GM23338 (cell line): ENCODE data around the gene CCIN. TPM values are rescaled to one million over a fixed set of nuclear protein-coding genes. Genes with fewer than 3 reads are reported as not detected.
A peak's percentile ranks its signal among the peaks of the same experiment; 100 is the strongest.
"Not testable (repeated sequence)": the region's sequence is repeated elsewhere in the genome, so short reads cannot be mapped to it uniquely, and the experiment has no call there.

Experiments used
- ATAC-seq: fragments of 200-7000 bp; cut with Tn5 transposase; 3 replicates; pipeline ENCODE4 v1.9.1; 2020
- DNase-seq: peaks from one replicate; pipeline ENCODE4 v3.0.0-alpha.2; 2015; ENCODE audit warnings: low spot score
- H2AFZ ChIP-seq: fragments of 200-600 bp; sonication (generic); 2 replicates; pipeline ENCODE4 v1.8.0; 2016; ENCODE audit warnings: antibody characterized with exemption, mild to moderate bottlenecking, moderate library complexity
- H3F3A ChIP-seq: fragments of 200-600 bp; sonication (generic); replicated peaks from 2 replicates; pipeline ENCODE4 v1.8.0; 2017; ENCODE audit warnings: antibody characterized with exemption, mixed run types, low read depth
- H3K27ac ChIP-seq: fragments of 200-600 bp; sonication (generic); 2 replicates; pipeline ENCODE4 v1.6.1; 2016; ENCODE audit warnings: low read depth
- H3K27me3 ChIP-seq: fragments of 200-600 bp; sonication (generic); 2 replicates; pipeline ENCODE4 v1.8.0; 2016; ENCODE audit warnings: mild to moderate bottlenecking, mixed run types, moderate library complexity; ENCODE audit not compliant: insufficient read depth
- H3K36me3 ChIP-seq: fragments of 200-600 bp; sonication (generic); 2 replicates; pipeline ENCODE4 v1.8.0; 2016; ENCODE audit warnings: mild to moderate bottlenecking; ENCODE audit not compliant: insufficient read depth
- H3K4me1 ChIP-seq: fragments of 200-600 bp; sonication (generic); 2 replicates; pipeline ENCODE4 v1.8.0; 2016; ENCODE audit warnings: mild to moderate bottlenecking, moderate library complexity; ENCODE audit not compliant: insufficient read depth
- H3K4me2 ChIP-seq: fragments of 200-600 bp; sonication (generic); 2 replicates; pipeline ENCODE4 v1.7.1; 2017; ENCODE audit warnings: mixed run types
- H3K4me3 ChIP-seq: fragments of 200-600 bp; sonication (generic); 2 replicates; pipeline ENCODE4 v1.6.1; 2016; ENCODE audit warnings: mixed run types
- H3K79me2 ChIP-seq: fragments of 200-600 bp; sonication (generic); replicated peaks from 2 replicates; pipeline ENCODE4 v1.8.0; 2017; ENCODE audit warnings: mild to moderate bottlenecking; ENCODE audit not compliant: insufficient read depth
- H3K9me2 ChIP-seq: fragments of 200-600 bp; sonication (generic); 2 replicates; pipeline ENCODE4 v1.8.0; 2017; ENCODE audit not compliant: insufficient read depth
- H4K20me1 ChIP-seq: fragments of 200-600 bp; sonication (generic); replicated peaks from 2 replicates; pipeline ENCODE4 v1.8.0; 2017; ENCODE audit warnings: mild to moderate bottlenecking; ENCODE audit not compliant: insufficient read depth
- H3K27ac Mint-ChIP-seq: 2 replicates; pipeline ENCODE4 v1.8.0; 2020; ENCODE audit warnings: inconsistent platforms, mild to moderate bottlenecking, moderate library complexity, mixed read lengths
- H3K27me3 Mint-ChIP-seq: 3 replicates; pipeline ENCODE4 v1.8.0; 2022; ENCODE audit warnings: low read depth, mild to moderate bottlenecking, moderate library complexity, mixed read lengths, inconsistent platforms; ENCODE audit not compliant: insufficient read depth, poor library complexity
- H3K36me3 Mint-ChIP-seq: 3 replicates; pipeline ENCODE4 v1.8.0; 2021; ENCODE audit warnings: low read depth, mild to moderate bottlenecking, inconsistent platforms, moderate library complexity, mixed read lengths
- H3K4me1 Mint-ChIP-seq: 3 replicates; pipeline ENCODE4 v1.8.0; 2020; ENCODE audit warnings: mild to moderate bottlenecking, inconsistent platforms, mixed read lengths
- H3K4me3 Mint-ChIP-seq: 3 replicates; pipeline ENCODE4 v1.8.0; 2021; ENCODE audit warnings: moderate library complexity, mild to moderate bottlenecking, inconsistent platforms, mixed read lengths
- H3K9me3 Mint-ChIP-seq: 3 replicates; pipeline ENCODE4 v1.8.0; 2020; ENCODE audit warnings: moderate library complexity, mild to moderate bottlenecking, inconsistent platforms, mixed read lengths
- CREB1 ChIP-seq: fragments of 250-450 bp; sonication (Bioruptor Pico); IDR thresholded peaks from 2 replicates; pipeline ENCODE4 v1.5.0; 2020; ENCODE audit warnings: low read depth, mild to moderate bottlenecking, moderate library complexity
- EZH2 ChIP-seq: fragments of 200-600 bp; sonication (generic); IDR thresholded peaks from one replicate; pipeline ENCODE4 v1.8.0; 2017; ENCODE audit warnings: antibody characterized with exemption, mild to moderate bottlenecking, low read depth; ENCODE audit not compliant: unreplicated experiment
- EZH2phosphoT487 ChIP-seq: fragments of 200-600 bp; sonication (generic); IDR thresholded peaks from one replicate; pipeline ENCODE4 v1.8.1; 2018; ENCODE audit warnings: antibody characterized with exemption; ENCODE audit not compliant: unreplicated experiment
- JUNB ChIP-seq: IDR thresholded peaks from one replicate; pipeline ENCODE4 v1.6.1; 2016; ENCODE audit warnings: antibody characterized with exemption; ENCODE audit not compliant: unreplicated experiment
- NANOG ChIP-seq: IDR thresholded peaks from 2 replicates; pipeline ENCODE4 v1.6.1; 2016; ENCODE audit warnings: antibody characterized with exemption, borderline replicate concordance
- POLR2AphosphoS5 ChIP-seq: IDR thresholded peaks from 2 replicates; pipeline ENCODE4 v1.6.1; 2016; ENCODE audit warnings: antibody characterized with exemption, low read depth
- ZNF114 ChIP-seq: fragments of 250-450 bp; sonication (Bioruptor Pico); IDR thresholded peaks from 2 replicates; pipeline ENCODE4 v1.5.0; 2020; ENCODE audit warnings: mild to moderate bottlenecking, moderate library complexity
- polyA plus RNA-seq: library from polyadenylated mRNA; unstranded; fragments of >200 nt; fragmentation: Nextera tagmentation; extraction: Ambion mirVana; gene quantifications from 2 replicates; pipeline ENCODE4 v1.2.1, GENCODE V29; 2016
- total RNA-seq: library from RNA; depleted of rRNA; stranded (reverse); fragments of >200 nt; shearing (Covaris generic); gene quantifications from 2 replicates; pipeline ENCODE4 v1.2.3, GENCODE V29; 2014
- TF ChIP-seq, protein P1 (sequence below), 2 experiments: fragments of 200-600 bp in 1 of 2; sonication (generic) in 1 of 2; conservative IDR thresholded peaks; 2 replicates each; pipeline versions ENCODE4 v1.5.1 to v1.6.1; 2016 to 2017; ENCODE audit warnings: antibody characterized with exemption in 2 of 2, low read depth in 2 of 2, mild to moderate bottlenecking in 2 of 2, moderate library complexity in 1 of 2
- TF ChIP-seq, protein P2 (sequence below): IDR thresholded peaks from 2 replicates; pipeline ENCODE4 v1.6.1; 2016; ENCODE audit warnings: antibody characterized with exemption
- TF ChIP-seq, protein P3 (sequence below): IDR thresholded peaks from one replicate; pipeline ENCODE4 v1.6.1; 2018; ENCODE audit warnings: antibody characterized with exemption; ENCODE audit not compliant: unreplicated experiment

Gene CCIN
- total and polyA plus RNA-seq, 2 experiments from 2014 or later = 0.14 TPM; not detected in 1

DNA sequence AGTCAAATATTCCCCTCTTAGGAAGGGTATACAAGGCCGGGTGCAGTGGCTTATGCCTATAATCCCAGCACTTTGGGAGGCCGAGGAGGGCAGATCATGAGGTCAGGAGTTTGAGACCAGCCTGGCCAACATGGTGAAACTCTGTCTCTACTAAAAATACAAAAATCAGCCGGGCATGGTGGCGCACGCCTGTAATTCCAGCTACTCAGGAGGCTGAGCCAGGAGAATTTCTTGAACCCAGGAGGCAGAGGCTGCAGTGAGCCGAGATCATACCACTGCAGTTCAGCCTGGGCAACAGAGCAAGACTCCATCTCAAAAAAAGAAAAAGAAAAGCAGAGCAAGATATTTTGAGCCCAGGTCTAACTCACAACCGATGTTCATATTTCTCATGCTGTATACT, 37.5 kb upstream of the CCIN start:
- 0 out of 2 replicates have a peak overlapping the region, but pooled peaks have one; percentile 72 for H3K4me2 ChIP-seq

DNA sequence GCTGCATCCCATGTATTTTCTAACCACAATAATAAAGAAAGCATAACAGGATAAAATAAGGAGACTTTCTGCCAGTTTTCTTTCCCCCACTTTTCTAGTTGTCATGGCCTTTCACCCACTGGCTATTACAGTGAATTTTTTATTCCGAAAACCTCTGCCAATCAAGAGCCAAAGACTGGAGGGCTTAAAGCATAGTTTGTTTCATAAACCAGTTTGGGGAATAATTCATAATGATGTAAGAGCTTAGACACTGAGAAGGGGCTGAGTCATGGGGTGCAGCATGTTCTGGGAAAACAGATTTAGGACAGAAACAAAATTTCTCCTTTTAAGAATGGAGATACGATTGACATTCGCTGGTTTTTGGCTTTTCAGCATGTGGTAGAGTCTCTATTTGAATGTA, 37.1 kb upstream of the CCIN start:
- H4K20me1 ChIP-seq = no peaks in the 10 kb centered on the region; the same call in 1 of the 2 replicates
- TF ChIP-seq, protein P1, sequence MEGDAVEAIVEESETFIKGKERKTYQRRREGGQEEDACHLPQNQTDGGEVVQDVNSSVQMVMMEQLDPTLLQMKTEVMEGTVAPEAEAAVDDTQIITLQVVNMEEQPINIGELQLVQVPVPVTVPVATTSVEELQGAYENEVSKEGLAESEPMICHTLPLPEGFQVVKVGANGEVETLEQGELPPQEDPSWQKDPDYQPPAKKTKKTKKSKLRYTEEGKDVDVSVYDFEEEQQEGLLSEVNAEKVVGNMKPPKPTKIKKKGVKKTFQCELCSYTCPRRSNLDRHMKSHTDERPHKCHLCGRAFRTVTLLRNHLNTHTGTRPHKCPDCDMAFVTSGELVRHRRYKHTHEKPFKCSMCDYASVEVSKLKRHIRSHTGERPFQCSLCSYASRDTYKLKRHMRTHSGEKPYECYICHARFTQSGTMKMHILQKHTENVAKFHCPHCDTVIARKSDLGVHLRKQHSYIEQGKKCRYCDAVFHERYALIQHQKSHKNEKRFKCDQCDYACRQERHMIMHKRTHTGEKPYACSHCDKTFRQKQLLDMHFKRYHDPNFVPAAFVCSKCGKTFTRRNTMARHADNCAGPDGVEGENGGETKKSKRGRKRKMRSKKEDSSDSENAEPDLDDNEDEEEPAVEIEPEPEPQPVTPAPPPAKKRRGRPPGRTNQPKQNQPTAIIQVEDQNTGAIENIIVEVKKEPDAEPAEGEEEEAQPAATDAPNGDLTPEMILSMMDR (conservative IDR thresholded peaks at IDR 0.05; ENCODE audit: low read depth in 2 of 2) = no peak
- TF ChIP-seq ZNF114 (CRISPR knock-in tag) = no peak
- no peak for TF ChIP-seq NANOG
- no peak for TF ChIP-seq CREB1 (CRISPR knock-in tag)
- no peak for TF ChIP-seq EZH2
- no peak for TF ChIP-seq POLR2AphosphoS5
- TF ChIP-seq, protein P2, sequence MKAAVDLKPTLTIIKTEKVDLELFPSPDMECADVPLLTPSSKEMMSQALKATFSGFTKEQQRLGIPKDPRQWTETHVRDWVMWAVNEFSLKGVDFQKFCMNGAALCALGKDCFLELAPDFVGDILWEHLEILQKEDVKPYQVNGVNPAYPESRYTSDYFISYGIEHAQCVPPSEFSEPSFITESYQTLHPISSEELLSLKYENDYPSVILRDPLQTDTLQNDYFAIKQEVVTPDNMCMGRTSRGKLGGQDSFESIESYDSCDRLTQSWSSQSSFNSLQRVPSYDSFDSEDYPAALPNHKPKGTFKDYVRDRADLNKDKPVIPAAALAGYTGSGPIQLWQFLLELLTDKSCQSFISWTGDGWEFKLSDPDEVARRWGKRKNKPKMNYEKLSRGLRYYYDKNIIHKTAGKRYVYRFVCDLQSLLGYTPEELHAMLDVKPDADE = no peak
- TF ChIP-seq EZH2phosphoT487 = no peak
- TF ChIP-seq, protein P3, sequence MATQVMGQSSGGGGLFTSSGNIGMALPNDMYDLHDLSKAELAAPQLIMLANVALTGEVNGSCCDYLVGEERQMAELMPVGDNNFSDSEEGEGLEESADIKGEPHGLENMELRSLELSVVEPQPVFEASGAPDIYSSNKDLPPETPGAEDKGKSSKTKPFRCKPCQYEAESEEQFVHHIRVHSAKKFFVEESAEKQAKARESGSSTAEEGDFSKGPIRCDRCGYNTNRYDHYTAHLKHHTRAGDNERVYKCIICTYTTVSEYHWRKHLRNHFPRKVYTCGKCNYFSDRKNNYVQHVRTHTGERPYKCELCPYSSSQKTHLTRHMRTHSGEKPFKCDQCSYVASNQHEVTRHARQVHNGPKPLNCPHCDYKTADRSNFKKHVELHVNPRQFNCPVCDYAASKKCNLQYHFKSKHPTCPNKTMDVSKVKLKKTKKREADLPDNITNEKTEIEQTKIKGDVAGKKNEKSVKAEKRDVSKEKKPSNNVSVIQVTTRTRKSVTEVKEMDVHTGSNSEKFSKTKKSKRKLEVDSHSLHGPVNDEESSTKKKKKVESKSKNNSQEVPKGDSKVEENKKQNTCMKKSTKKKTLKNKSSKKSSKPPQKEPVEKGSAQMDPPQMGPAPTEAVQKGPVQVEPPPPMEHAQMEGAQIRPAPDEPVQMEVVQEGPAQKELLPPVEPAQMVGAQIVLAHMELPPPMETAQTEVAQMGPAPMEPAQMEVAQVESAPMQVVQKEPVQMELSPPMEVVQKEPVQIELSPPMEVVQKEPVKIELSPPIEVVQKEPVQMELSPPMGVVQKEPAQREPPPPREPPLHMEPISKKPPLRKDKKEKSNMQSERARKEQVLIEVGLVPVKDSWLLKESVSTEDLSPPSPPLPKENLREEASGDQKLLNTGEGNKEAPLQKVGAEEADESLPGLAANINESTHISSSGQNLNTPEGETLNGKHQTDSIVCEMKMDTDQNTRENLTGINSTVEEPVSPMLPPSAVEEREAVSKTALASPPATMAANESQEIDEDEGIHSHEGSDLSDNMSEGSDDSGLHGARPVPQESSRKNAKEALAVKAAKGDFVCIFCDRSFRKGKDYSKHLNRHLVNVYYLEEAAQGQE = no peak
- no peak for TF ChIP-seq JUNB
- Mint-ChIP-seq H3K9me3 (no peaks in the 10 kb centered on the region; the same call in 2 of the 3 replicates), H3K27me3 (peaks cover 42% of the 10 kb centered on the region), H3K4me1 (peaks cover 20% of the 10 kb centered on the region), H3K36me3 (no peaks in the 10 kb centered on the region), H3K4me3 (peak overlapping the region; percentile 6; the same call in 1 of the 3 replicates), H3K27ac (no peak overlapping the region)
- no peak for DNase-seq
- 0 out of 2 replicates have a peak overlapping the region, but pooled peaks have one; percentile 80 for H2AFZ ChIP-seq
- H3K4me3 ChIP-seq = peak overlapping the region; percentile 36; the same call in 1 of the 2 replicates
- no peak for ATAC-seq
- H3K4me2 ChIP-seq = peak overlapping the region; percentile 72
- peaks cover 7% of the 10 kb centered on the region; the same call in 1 of the 2 replicates for H3F3A ChIP-seq
- peaks cover 56% of the 10 kb centered on the region for H3K27me3 ChIP-seq
- H3K36me3 ChIP-seq = no peaks in the 10 kb centered on the region
- no peaks in the 10 kb centered on the region for H3K79me2 ChIP-seq
- H3K9me2 ChIP-seq = no peaks in the 10 kb centered on the region
- no peak overlapping the region for H3K27ac ChIP-seq
- peaks cover 21% of the 10 kb centered on the region for H3K4me1 ChIP-seq

More for the DNA sequence above, 37.5 kb upstream of the CCIN start:
- H3K36me3 Mint-ChIP-seq, H3K27ac Mint-ChIP-seq, H3K9me2 ChIP-seq, H3K79me2 ChIP-seq, DNase-seq, H3K4me3 Mint-ChIP-seq, H2AFZ ChIP-seq, ATAC-seq, H3K27ac ChIP-seq, H4K20me1 ChIP-seq, H3F3A ChIP-seq, H3K36me3 ChIP-seq, H3K9me3 Mint-ChIP-seq: not testable (repeated sequence)
- Mint-ChIP-seq H3K4me1 (peaks cover 19% of the 10 kb centered on the region), H3K27me3 (peaks cover 40% of the 10 kb centered on the region)
- peaks cover 19% of the 10 kb centered on the region for H3K4me1 ChIP-seq
- H3K4me3 ChIP-seq = peak overlapping the region; percentile 36; the same call in 1 of the 2 replicates
- peaks cover 52% of the 10 kb centered on the region for H3K27me3 ChIP-seq
